Subcutaneous abdominal adipose tissue (tissue), 5 donors: ENCODE results near the gene CCDC71L.

Experiments used
- H3K27ac ChIP-seq: one replicate; pipeline ENCODE4 v1.7.0; 2013; ENCODE audit warnings: low read depth, mild to moderate bottlenecking, inconsistent platforms, low read length, moderate library complexity
- H3K27me3 ChIP-seq, 5 donors: one replicate each; pipeline ENCODE4 v1.7.0; 2013; ENCODE audit warnings: low read length in 5 of 5, inconsistent platforms in 1 of 5; ENCODE audit not compliant: control insufficient read depth in 5 of 5, insufficient read depth in 4 of 5
- H3K36me3 ChIP-seq, 5 donors: one replicate each; pipeline ENCODE4 v1.7.0; 2013; ENCODE audit warnings: low read length in 5 of 5; ENCODE audit not compliant: control insufficient read depth in 5 of 5, insufficient read depth in 5 of 5
- H3K4me1 ChIP-seq, 5 donors: one replicate each; pipeline ENCODE4 v1.7.0; 2013; ENCODE audit warnings: low read length in 5 of 5, mild to moderate bottlenecking in 3 of 5, moderate library complexity in 1 of 5; ENCODE audit not compliant: control insufficient read depth in 5 of 5, insufficient read depth in 5 of 5
- H3K4me3 ChIP-seq, 5 donors: one replicate each; pipeline ENCODE4 v1.7.0; 2013; ENCODE audit warnings: low read length in 5 of 5, low read depth in 1 of 5
- H3K9ac ChIP-seq, 5 donors: one replicate each; pipeline ENCODE4 v1.7.0; 2013; ENCODE audit warnings: low read length in 5 of 5, mild to moderate bottlenecking in 4 of 5, moderate library complexity in 3 of 5
- H3K9me3 ChIP-seq, 5 donors: one replicate each; pipeline ENCODE4 v1.7.0; 2013; ENCODE audit warnings: low read length in 5 of 5; ENCODE audit not compliant: control insufficient read depth in 5 of 5
- donor health status: healthy.
- donor health status: healthy.
- donor health status: healthy.
- donor health status: healthy.
- donor health status: healthy.

Gene CCDC71L

GRCh38 chr7:106625678-106626301 lies 35.2 kb downstream of the CCDC71L start:
- Histone ChIP-seq H3K9ac (no peak overlapping the region), H3K4me3 (peak overlapping the region in 3 of 5 donors; percentile 5 to 37 (median 9)), H3K4me1 (peaks cover 0 to 26% (median 14%) of the 10 kb centered on the region in 5 donors), H3K27me3 (peaks cover 0 to 4% (median 0%) of the 10 kb centered on the region in 5 donors), H3K9me3 (no peaks in the 10 kb centered on the region), H3K27ac (peak overlapping the region; percentile 70), H3K36me3 (no peaks in the 10 kb centered on the region)

- Histone ChIP-seq H3K4me1 (peaks cover 0 to 29% (median 23%) of the 10 kb centered on the region in 5 donors), H3K4me3 (no peak overlapping the region), H3K27ac (no peak overlapping the region), H3K27me3 (no peaks in the 10 kb centered on the region), H3K9me3 (no peaks in the 10 kb centered on the region), H3K9ac (no peak overlapping the region), H3K36me3 (no peaks in the 10 kb centered on the region)
Observed at GRCh38 chr7:106623853-106624252, 37.1 kb downstream of the CCDC71L start.

GRCh38 chr7:106623315-106623660 lies 37.7 kb downstream of the CCDC71L start:
- H3K9ac ChIP-seq, result no peak overlapping the region
- no peaks in the 10 kb centered on the region for H3K9me3 ChIP-seq
- H3K36me3 ChIP-seq, result no peaks in the 10 kb centered on the region
- no peaks in the 10 kb centered on the region for H3K27me3 ChIP-seq
- H3K4me1 ChIP-seq, result peaks cover 0 to 35% (median 28%) of the 10 kb centered on the region in 5 donors
- no peak overlapping the region for H3K4me3 ChIP-seq
- H3K27ac ChIP-seq, result no peak overlapping the region

- H3K36me3 ChIP-seq, result no peaks in the 10 kb centered on the region
- no peaks in the 10 kb centered on the region for H3K27me3 ChIP-seq
- H3K4me1 ChIP-seq, result peaks cover 0 to 40% (median 29%) of the 10 kb centered on the region in 5 donors
- H3K9me3 ChIP-seq, result no peaks in the 10 kb centered on the region
- no peak overlapping the region for H3K4me3 ChIP-seq
- no peak overlapping the region for H3K27ac ChIP-seq
- H3K9ac ChIP-seq, result no peak overlapping the region
Observed at GRCh38 chr7:106622654-106623314, 38.2 kb downstream of the CCDC71L start.

- H3K4me1 ChIP-seq, result peaks cover 0 to 48% (median 34%) of the 10 kb centered on the region in 5 donors
- no peak overlapping the region for H3K4me3 ChIP-seq
- no peaks in the 10 kb centered on the region for H3K9me3 ChIP-seq
- no peaks in the 10 kb centered on the region for H3K27me3 ChIP-seq
- no peaks in the 10 kb centered on the region for H3K36me3 ChIP-seq
- no peak overlapping the region for H3K27ac ChIP-seq
- H3K9ac ChIP-seq, result no peak overlapping the region
Observed at GRCh38 chr7:106621393-106622132, 39.4 kb downstream of the CCDC71L start.

GRCh38 chr7:106620676-106621075 lies 40.3 kb downstream of the CCDC71L start:
- no peak overlapping the region for H3K9ac ChIP-seq
- no peaks in the 10 kb centered on the region for H3K27me3 ChIP-seq
- H3K4me1 ChIP-seq, result peaks cover 0 to 48% (median 32%) of the 10 kb centered on the region in 5 donors
- H3K27ac ChIP-seq, result no peak overlapping the region
- H3K9me3 ChIP-seq, result no peaks in the 10 kb centered on the region
- H3K36me3 ChIP-seq, result no peaks in the 10 kb centered on the region
- H3K4me3 ChIP-seq, result no peak overlapping the region

- Histone ChIP-seq H3K4me1 (peaks cover 0 to 52% (median 32%) of the 10 kb centered on the region in 5 donors), H3K27me3 (no peaks in the 10 kb centered on the region), H3K27ac (no peak overlapping the region), H3K4me3 (no peak overlapping the region), H3K9ac (no peak overlapping the region), H3K36me3 (no peaks in the 10 kb centered on the region), H3K9me3 (no peaks in the 10 kb centered on the region)
Observed at GRCh38 chr7:106620034-106620433, 40.9 kb downstream of the CCDC71L start.

- H3K27ac ChIP-seq, result no peak overlapping the region
- H3K27me3 ChIP-seq, result no peaks in the 10 kb centered on the region
- no peak overlapping the region for H3K4me3 ChIP-seq
- no peak overlapping the region for H3K9ac ChIP-seq
- H3K36me3 ChIP-seq, result no peaks in the 10 kb centered on the region
- H3K4me1 ChIP-seq, result peaks cover 0 to 60% (median 39%) of the 10 kb centered on the region in 5 donors
- no peaks in the 10 kb centered on the region for H3K9me3 ChIP-seq
Observed at GRCh38 chr7:106619213-106619612, 41.7 kb downstream of the CCDC71L start.

- H3K36me3 ChIP-seq, result no peaks in the 10 kb centered on the region
- no peaks in the 10 kb centered on the region for H3K9me3 ChIP-seq
- H3K4me1 ChIP-seq, result peaks cover 0 to 61% (median 42%) of the 10 kb centered on the region in 5 donors
- no peaks in the 10 kb centered on the region for H3K27me3 ChIP-seq
- no peak overlapping the region for H3K9ac ChIP-seq
- no peak overlapping the region for H3K4me3 ChIP-seq
- H3K27ac ChIP-seq, result peak overlapping the region; percentile 14
Observed at GRCh38 chr7:106618480-106618879, 42.5 kb downstream of the CCDC71L start.

- no peaks in the 10 kb centered on the region for H3K9me3 ChIP-seq
- no peak overlapping the region for H3K9ac ChIP-seq
- no peaks in the 10 kb centered on the region for H3K36me3 ChIP-seq
- no peak overlapping the region for H3K4me3 ChIP-seq
- H3K4me1 ChIP-seq, result peaks cover 0 to 66% (median 47%) of the 10 kb centered on the region in 5 donors
- H3K27ac ChIP-seq, result no peak overlapping the region
- H3K27me3 ChIP-seq, result no peaks in the 10 kb centered on the region
Observed at GRCh38 chr7:106617860-106618259, 43.1 kb downstream of the CCDC71L start.
